HG02763 (cell line): ENCODE results near the gene TLR5.
"Not testable (repeated sequence)": the region's sequence is repeated elsewhere in the genome, so short reads cannot be mapped to it uniquely, and the experiment has no call there.

Source experiments
- ATAC-seq: cut with Tn5 transposase; IDR thresholded peaks from one replicate; pipeline ENCODE4 v1.9.1; 2021; ENCODE audit warnings: mild to moderate bottlenecking, moderate library complexity; ENCODE audit not compliant: unreplicated experiment

The TLR5 gene, protein sequence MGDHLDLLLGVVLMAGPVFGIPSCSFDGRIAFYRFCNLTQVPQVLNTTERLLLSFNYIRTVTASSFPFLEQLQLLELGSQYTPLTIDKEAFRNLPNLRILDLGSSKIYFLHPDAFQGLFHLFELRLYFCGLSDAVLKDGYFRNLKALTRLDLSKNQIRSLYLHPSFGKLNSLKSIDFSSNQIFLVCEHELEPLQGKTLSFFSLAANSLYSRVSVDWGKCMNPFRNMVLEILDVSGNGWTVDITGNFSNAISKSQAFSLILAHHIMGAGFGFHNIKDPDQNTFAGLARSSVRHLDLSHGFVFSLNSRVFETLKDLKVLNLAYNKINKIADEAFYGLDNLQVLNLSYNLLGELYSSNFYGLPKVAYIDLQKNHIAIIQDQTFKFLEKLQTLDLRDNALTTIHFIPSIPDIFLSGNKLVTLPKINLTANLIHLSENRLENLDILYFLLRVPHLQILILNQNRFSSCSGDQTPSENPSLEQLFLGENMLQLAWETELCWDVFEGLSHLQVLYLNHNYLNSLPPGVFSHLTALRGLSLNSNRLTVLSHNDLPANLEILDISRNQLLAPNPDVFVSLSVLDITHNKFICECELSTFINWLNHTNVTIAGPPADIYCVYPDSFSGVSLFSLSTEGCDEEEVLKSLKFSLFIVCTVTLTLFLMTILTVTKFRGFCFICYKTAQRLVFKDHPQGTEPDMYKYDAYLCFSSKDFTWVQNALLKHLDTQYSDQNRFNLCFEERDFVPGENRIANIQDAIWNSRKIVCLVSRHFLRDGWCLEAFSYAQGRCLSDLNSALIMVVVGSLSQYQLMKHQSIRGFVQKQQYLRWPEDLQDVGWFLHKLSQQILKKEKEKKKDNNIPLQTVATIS

DNA sequence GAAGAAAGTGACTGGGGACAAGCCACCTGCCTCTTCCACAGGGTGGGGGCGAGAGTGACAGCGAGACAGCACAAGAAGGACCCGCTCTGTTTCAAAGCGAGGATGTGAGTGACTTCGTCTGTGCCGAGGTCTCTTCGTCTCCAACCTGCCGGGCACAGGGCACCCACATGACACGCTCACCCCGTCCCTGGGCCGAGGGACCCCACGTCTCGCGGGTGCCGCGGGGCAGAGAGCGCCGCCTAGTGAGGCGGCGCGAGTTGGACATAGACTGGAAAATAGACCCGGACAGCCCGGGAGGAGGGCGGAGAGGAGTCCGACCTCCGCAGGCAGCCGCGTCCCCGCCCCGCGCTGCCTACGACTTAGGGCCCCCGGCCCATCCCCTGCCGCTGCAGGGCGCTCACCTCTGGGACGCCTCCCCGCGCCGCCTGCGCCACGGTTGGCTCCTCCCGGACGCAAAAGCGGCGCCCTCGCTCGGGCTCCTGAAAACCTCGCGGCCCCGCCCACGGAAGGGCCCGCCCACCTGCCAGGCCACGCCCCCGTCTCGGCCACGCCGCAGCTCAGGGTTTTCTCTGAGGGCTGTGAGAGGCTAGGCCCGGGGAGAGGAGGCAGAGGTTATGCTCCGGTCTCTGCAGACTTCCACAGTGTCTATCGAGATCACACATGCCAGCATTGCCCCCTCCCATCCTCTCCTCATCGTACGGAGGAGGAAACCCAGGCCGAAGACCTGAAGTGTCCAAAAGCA lies at the start of gene TLR5:
TLR5 (minus strand) TSS at position 454 of the 742 bp plus-strand sequence. CDS start 30,217 bp downstream, outside the sequence.
- ATAC-seq = peak; percentile 87

DNA sequence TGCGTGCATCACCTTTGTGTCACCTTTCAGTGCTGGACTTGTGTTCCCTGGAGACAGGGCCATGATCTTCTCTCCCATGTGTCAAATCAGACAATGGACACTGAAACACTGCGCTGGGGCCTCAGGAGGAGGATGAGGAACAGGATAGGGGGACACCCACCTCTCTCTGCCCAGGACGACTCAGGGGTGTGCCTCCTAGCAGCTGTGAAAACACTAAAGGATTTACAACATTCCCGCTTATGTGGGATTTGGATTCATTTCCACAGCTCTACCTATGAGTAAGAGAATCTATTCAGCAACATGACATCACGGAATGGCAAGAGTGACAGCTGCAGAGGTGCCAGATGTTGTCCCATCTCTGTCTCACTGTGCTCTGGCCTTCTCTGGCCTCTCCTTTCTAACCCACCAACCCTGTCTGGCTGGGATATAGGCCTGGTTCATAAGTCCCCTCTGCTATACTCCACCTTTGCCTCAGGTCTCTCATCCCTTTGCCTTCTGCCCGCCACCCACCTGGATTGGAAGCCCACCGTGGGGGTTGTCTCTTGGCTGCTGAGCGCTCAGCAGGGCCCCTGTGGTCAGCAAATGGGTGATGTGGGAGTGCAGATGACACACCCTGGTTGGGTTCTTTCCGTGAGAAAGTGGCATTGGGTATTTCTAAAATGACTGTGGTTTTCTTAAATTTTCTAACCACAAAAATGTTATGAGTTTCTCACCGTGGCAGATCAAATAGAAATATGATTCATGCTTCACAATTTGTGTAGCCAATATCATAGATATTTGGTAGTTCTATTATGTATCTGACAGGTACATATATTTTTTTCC lies 47.1 kb upstream of the TLR5 start:
- ATAC-seq = no peak

DNA sequence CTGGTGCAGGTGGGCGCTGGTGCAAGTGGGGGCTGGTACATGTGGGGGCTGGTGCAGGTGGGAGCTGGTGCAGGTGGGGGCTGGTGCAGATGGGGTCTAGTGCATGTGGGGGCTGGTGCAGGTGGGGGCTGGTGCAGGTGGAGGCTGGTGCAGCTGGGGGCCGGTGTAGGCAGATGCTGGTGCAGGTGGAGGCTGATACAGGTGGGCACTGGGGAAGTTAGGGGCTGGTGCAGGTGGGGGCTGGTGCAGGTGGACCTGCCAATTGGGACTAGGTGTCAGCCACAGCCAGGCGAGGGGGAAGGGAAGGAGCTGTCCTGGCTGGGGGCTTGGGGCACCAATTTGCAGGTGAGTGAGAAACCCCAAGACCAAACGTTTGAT lies 46.5 kb upstream of the TLR5 start:
- no peak for ATAC-seq

DNA sequence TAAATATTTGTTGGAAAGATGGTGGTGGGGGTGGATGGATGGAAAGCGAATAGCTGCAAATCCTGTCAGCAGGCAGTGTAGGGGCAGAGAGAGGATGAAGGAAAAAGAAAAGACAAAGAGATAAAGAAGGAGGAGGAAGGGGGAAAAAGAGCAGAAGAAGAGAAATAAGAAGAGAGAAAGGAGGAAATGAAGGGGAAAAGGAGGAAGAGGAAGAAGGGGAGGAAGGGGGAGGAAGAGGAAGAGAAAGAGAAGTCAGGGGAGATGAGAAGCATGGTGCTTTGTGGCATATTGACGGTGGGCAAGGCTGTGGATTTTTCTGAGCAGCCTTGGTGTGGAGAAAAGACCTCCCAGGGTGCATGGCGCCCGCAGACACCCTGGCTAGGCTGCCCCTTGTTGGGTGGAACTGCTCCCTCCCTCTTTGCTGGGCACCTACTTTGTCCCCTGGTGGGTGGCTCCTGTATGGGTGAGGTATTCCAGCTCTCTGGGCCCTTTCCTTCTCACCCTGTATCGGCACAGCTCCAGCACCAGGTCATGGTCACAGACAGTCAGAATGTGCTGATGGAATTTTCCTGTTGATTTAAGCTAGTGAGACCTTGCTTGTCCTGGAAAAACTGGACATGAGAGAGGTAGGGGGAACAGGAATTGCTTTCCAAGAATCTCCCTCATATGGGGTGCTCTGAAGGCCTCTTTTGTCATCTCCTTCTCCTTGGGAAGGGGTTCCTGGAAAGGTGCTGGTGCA lies 45.7 kb upstream of the TLR5 start:
- ATAC-seq = no peak

DNA sequence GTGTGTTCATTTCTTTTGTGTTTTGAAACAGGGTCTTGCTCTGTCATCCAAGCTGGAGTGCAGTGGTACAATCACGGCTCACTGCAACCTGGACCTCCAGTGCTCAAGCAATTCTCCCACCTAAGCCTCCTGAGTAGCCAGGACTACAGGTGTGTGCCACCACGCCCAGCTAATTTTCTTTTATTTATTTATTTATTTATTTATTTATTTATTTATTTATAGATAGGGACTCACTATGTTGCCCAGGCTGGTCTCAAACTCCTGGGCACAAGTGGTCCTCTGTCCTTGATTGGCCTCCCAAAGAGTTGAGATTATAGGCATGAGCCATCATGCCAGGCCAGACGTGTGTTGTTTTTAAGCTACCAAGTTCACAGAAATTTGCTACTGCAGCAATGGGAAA lies 43.8 kb upstream of the TLR5 start:
- no peak for ATAC-seq

DNA sequence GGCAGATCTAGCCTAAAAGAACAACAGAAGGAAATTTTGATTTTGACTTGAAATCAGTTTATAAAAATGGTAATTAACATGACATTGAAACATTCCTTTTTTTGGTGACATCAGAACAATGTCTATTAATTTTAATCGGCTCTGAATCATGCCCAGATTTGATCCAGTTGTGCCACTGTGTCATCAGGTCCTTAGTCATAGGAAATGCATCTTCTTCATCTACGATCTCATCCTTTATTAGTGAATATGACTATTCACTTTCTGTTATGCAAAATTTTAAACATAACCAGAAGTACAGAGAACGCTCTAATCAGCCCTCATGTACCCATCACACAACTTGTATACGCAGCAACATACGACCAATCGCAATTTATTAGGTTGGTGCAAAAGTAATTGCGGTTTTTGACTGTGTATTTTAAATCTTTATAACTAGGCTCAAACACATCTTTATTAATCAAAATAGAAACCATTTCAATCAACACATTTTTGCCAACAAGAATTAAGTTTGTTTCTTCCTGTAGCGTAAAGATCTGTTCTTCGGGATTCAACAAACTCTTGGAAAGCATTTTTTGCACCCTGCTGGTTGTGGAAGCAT lies 40.3 kb upstream of the TLR5 start:
- no peak for ATAC-seq

DNA sequence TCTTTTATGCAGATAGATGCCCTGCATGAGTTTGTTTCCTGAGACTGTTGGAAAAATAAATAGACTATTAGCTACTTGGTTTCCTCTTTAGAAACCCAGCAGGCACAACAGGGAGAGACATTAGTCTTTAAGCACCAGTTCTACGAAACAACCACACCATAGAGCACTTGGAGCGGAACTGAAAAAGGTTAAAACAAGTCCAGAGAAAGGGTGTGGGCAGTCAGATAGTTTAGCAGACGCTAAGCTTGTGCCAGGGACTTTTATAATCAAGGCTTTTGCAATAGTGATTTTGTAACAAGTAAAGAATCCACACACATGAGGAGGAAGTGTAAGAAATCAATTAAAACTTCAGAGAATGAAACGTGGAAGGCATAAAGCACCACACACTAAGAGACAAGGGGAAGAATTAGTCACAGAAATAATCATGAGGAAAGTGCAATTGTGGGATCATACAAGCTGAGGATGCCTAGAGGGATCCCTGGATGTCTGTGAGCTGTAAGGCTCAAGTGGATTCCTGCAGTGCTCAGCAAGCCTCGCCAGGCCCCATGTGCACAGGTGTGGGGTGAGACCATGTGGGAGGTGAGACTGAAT lies 37.8 kb upstream of the TLR5 start:
- ATAC-seq = no peak

DNA sequence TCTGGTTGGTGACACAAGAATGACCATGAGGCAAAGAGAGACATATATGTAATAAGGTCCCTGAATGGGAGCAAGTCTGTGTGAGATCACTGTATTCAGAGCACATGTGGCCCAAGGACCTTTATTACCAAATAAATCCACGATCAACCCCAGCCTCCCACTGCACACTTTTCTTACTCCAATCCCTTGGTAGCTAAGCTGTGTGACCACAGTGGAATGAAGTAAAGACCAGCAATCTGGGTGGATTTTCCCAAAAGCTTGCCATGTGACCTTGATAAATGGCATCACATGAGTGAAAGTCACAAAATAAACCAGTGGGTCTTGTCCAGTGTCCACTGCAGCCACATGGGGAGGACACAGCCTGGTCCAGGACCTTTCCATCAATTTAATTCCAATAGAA lies 36.7 kb upstream of the TLR5 start:
- ATAC-seq = no peak

DNA sequence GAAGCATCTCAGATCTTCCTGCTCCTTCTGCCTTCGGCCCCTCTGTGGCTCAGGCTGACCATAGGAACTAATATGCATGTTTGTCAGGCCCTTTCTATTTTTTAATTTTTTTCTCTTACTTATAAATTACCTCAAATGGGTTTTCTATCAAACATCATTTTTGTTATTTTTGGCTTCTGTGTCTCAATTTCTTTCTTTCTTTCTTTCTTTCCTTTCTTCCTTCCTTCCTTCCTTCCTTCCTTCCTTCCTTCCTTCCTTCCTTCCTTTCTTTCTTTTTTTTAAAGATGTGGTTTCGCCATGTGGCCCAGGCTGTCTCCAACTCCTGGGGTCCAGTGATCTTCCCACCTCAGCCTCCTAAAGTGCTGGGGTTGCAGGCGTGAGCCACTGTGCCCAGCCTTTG lies 36.2 kb upstream of the TLR5 start:
- ATAC-seq = no peak

DNA sequence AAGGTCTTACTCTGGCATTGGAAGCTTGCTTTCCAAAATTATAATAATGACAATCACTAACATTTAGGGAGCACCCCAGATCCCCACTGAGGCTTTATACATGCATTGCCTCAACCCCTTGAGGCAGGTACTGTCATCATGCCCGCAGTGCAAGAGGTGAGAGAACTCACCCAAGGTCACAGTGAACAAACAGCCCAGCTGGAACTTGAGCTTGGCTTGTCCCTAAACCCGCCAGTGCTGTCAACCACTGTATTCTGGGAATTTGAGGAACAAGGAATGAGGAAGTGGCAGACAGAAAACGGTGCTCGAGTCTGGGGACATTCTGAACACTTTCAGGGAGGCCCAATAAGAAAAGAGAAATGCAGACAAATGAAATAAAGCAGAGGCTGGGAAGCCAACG lies 34.6 kb upstream of the TLR5 start:
- ATAC-seq = no peak

DNA sequence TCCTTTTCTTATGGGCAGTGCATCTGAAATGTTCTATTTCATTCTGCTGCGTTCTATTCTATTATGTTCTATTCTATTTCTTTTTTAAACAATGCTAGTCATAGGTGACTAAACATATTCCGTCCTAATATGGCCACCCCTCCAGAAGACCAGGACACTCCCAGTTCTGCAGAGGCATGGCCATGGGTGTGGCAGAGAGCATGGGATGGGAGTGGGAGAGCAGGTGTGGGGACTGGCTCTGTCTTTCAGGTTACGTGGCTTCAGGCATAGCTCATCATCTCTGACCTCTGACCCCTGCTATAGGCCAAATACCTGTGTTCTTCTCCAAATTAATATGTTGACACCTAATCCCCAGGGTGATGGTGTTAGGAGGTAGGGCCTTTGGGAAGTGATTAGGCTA lies 33.4 kb upstream of the TLR5 start:
- no peak for ATAC-seq

DNA sequence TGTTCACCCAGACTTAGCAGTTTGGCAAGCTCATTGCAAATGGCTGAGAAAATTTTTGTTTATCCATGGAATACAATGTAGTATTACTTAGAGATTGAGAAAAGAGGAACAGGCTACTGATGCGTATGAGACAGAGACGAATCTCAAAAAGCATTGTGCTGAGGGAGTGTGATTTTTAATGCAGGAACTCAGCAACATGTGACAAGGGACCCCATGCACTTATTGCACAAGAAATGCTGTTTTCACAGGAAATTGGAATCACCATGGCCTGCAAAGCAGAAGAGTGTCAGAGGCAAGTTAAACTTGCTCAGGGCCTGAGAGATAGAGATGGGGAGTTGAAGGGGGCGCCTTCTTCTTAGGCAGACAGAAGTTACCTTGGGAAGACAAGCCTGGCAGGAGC lies 32.6 kb upstream of the TLR5 start:
- no peak for ATAC-seq

DNA sequence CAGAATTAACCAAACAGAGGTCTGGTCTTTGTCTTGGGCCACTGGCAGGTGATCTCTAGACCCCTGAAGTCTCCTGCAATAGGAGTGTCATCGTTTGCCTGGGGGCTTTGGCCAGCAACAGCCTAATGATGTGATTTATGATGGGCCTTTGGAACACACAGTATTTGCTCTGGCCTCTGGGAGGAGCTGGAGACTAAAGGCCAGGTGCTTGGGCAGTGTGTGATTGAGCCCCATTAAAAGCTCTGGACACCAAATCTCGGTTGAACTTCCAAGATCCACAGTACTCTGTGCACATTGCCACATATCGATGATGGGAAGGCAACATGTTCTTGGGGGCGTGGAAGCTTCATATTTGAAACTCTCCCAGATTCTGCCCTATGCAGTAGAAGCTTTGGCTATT lies 32.0 kb upstream of the TLR5 start:
- no peak for ATAC-seq

DNA sequence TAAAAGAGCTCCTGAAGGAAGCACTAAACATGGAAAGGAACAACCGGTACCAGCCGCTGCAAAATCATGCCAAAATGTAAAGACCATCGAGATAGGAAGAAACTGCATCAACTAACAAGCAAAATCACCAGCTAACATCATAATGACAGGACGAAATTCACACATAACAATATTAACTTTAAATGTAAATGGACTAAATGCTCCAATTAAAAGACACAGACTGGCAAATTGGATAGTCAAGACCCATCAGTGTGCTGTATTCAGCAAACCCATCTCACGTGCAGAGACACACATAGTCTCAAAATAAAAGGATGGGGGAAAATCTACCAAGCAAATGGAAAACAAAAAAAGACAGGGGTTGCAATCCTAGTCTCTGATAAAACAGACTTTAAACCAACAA lies 26.4 kb upstream of the TLR5 start:
- not testable (repeated sequence) for ATAC-seq

DNA sequence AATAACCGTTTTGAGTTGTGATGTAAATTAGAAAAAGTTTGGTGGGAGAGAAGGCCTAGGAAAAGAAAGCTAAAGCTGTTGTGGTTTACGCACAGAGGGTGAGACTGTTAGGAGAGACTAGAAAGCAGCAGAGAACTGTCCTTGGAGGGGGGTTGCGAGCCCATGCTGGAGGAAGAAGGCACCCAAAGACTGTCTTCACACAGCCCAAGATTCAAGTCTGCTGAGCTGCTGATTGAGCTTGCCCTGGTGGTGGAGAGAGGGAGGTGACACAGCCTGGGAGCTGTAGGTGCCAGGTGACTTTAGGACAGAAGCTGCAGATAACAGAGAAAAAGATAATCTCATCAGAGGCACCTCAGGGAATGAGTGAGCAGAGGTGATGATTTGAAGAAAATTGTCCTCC lies 18.3 kb upstream of the TLR5 start:
- no peak for ATAC-seq

DNA sequence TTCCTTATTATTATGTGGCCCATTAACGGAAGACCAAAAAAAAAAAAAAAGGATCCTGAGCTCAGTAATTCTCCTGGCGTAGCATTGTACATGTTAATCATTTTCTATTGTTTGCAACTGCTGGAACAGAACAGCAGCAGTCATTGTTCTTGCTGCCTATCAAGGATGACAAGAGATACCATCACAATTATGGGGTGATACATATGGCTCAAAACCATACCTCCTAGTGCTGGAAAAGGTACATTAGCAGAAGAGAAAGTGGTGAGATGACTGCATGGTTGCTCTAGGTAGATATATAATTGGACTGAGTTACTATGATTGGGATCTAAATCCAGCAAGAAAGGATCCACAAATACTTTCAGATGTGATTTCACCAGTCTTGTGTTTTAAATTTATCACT lies 13.3 kb upstream of the TLR5 start:
- no peak for ATAC-seq

DNA sequence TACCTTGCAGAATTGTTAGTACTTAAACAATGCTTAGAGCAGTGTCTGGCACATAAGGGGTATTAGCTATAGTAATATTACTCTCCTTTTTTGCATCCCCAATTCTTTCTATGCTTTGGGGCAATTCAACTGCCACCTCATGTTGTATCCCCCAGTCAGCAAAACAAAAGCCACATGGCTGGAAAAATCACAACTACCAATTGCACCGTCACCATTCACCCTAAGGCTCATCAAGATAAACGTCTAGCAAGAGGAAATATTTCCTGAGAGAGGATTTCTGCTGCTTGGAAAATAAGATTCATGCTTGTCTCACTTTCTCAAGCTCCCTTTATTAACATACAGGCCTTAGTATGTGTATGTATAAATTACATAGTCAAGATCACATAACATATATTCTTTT lies 12.1 kb upstream of the TLR5 start:
- no peak for ATAC-seq

DNA sequence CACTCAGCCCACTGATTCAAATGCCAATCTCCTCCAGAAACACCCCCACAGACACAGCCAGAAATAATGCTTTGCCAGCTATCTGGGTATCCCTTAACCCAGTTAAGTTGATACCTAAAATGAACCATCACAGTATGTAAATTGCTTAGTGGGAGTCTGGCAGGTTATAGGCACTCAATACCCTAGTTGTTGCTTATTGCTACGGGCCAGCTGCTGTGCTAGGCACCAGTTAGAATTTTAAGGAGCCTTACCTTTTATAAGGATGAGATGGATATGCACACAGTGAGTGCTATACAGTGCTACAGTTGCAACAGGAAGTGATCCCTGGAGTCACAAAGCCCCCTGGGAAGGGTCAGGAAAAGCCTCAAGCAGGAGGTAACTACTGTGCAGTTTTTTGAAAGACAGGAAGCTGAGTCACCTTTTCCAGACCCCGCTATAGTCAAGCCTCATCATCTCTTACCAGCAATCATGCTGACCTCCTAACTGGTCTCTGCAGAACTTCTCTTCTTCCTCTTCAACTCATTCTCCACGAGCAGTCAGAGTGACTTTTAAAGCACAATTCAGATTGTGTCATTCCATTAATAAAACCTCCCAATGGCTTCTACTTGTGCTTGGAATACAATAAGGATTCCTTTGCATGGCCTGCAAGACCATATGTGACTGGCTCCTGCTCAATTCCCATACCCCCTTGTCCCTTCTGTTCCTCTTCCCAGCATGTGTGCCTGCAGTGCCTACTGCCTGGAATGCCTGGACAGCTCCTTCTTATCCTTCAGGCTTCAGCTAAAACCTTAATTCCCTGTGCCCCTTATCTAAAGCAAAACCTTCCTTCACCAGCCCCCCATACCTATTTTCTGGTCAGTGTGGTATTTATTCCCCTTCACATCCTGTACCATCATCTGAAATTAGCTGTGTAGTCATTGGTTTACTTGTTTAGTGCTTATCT lies 10.4 kb upstream of the TLR5 start:
- ATAC-seq = no peak
